Right kidney (tissue), 9 donors: ENCODE measurements around the gene CCKAR.
"Not testable (repeated sequence)": the region's sequence is repeated elsewhere in the genome, so short reads cannot be mapped to it uniquely, and the experiment has no call there.

Experiments
- DNase-seq: peaks from one replicate; pipeline ENCODE4 v3.0.0-alpha.2; 2016
- long read RNA-seq, 8 donors: transcript quantifications; one replicate each; lab custom pipeline, GENCODE V29; 2026

Gene CCKAR
- long read RNA-seq, donor 1 = 0 reads
- long read RNA-seq, donor 2 = 0 reads
- long read RNA-seq, donor 3 = 0 reads
- long read RNA-seq, donor 4 = 0 reads
- long read RNA-seq, donor 5 = 0 reads
- long read RNA-seq, donor 6 = 0 reads
- long read RNA-seq, donor 7 = 0 reads
- long read RNA-seq, donor 8 = 0 reads

DNA sequence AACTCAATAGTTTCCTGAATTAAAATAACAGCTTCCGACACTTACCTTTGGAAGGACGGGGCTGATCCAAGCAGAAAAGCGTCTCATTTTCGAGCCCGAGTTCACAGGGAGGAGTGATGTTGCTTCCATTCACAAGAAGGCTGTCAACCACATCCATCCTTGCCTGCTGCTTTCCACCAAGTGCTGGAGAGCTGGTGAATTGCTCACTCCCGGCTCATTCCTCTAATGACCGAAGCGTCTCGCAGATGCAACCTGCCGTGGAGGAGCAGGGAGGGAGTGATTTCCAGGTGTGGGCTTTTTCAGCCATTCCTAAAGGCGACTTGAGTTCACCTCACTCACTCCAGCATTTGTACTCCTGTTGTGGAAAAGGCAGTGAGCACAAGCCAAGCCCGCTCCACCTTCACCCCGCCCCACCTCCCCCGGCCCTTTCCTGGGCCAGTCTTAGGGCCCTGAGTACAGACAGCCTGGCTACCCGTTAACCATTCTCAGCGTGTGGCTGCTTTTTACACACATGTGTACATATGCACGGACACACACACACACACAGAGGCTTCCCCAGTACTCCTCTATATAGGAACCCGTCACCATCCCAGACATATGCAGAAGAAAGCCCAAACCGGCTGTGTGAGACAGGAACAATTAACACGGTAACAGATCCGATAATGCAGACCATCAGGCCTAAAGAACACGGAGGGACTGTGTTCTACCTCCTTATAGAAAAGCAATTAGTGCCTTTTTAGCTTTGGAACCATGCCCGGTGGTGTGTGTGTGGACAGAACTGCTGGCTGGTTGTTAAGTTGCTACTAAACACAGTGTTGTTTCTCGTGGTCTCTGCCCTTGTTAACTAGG, at the start of gene CCKAR:
Gene CCKAR, minus strand, starts transcription at position 374 of the 849 bp plus-strand sequence. Its CDS starts 217 bp downstream, at position 157.
- peak; percentile 21 for DNase-seq

DNA sequence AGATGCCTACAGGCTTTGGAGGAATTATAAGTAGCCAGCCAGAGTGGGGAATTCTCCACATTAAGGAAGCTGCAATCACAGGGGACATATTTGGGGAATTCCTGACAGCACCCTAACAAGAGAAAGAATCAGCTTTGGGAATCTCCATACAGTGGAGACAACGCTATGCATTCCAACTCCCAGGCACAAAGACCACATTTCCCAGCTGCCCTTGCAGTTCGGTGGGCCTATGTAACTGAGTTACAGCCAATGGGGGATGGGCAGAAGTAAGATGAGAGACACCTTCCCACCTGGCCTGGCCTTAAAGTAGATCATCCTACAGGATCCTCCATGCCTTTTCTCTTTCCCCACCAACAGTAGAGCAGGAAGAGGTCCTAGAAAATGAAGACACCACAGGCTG, 43.4 kb upstream of the CCKAR start:
- no peak for DNase-seq

GRCh38 chr4:26531491-26532116, 41.3 kb upstream of the CCKAR start:
- DNase-seq = no peak

GRCh38 chr4:26530099-26530498, 39.8 kb upstream of the CCKAR start:
- DNase-seq = no peak

DNA sequence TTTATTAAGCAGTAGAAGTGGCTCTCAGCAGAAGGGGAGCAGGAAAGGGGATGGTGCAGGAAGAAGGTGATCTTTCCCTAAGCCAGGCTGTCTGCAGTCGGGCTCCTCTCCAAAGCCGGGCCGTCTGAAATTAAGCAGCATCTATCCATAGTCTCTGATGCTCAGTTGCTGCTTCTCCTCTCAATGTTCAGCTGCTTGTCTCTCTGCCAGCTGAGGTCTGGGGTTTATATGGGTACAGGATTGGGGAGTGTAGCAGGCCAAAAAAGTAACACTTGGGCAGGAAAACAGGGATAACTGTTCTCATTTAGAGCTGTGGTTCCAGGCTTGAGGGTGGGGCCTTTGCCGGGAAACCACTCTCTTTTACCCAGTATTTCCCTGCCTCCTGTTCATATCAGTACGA, 39.2 kb upstream of the CCKAR start:
- DNase-seq = no peak

DNA sequence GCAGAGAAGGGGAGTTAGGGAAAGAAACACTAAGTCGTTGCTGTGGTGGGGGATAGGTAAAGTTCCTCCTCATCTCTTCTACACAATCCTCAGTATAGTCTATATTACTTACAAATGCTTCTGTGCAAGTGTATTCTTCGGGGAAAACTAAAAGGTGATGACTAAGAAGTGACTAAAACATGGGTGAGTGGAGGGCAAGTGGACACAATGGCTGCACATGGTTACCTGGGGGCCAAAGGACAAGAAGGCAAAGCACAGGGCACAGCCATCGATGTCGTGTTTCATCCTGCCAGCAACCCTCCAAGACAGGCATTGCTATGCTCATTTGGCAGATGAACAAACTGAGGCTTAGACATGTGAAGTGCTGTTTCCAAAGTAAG, 35.5 kb upstream of the CCKAR start:
- DNase-seq = no peak

GRCh38 chr4:26525136-26525770, 35.0 kb upstream of the CCKAR start:
- DNase-seq = no peak

DNA sequence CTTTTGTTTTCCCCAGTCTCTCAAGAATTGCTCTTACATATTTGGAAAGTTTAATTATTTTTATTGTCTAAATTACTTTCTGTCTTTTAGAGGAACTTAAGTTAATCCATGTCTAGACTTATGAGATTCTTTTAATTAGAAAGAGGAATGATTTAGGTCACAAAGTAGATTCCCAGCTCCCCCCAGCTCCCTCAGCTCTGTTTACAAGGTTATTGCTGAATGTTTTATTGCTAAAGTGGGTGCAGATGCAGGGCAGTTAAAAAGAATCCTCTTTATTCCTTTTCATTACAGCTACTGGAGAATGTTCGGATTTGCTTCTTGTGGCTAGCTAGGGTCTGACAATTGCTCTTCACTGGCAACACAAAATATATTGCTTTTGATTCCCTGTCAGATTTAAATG, 33.7 kb upstream of the CCKAR start:
- DNase-seq = no peak

GRCh38 chr4:26522478-26522877, 32.2 kb upstream of the CCKAR start:
- DNase-seq = no peak

GRCh38 chr4:26520728-26521450, 30.6 kb upstream of the CCKAR start:
- no peak for DNase-seq

DNA sequence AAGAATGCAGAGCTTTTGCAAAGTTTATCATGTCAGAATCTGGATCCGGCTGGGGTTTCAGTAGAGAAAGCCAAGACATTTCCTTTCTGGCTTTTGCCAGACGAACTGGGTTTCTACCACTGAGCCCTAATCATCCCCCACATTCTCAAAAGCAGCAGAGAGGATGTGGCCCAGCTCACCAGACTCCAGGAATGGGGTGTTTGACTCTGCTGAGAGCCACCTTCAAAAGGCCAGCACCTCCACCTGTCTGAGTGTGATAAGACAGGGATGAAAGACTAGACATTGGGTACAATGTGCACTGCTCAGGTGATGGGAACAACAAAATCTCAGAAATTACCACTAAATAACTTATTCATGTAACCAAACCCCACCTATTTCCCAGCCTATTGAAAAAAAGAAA, 25.7 kb upstream of the CCKAR start:
- no peak for DNase-seq

- DNase-seq = no peak
These were observed 20.2 kb upstream of the CCKAR start for GRCh38 chr4:26510334-26510964.

DNA sequence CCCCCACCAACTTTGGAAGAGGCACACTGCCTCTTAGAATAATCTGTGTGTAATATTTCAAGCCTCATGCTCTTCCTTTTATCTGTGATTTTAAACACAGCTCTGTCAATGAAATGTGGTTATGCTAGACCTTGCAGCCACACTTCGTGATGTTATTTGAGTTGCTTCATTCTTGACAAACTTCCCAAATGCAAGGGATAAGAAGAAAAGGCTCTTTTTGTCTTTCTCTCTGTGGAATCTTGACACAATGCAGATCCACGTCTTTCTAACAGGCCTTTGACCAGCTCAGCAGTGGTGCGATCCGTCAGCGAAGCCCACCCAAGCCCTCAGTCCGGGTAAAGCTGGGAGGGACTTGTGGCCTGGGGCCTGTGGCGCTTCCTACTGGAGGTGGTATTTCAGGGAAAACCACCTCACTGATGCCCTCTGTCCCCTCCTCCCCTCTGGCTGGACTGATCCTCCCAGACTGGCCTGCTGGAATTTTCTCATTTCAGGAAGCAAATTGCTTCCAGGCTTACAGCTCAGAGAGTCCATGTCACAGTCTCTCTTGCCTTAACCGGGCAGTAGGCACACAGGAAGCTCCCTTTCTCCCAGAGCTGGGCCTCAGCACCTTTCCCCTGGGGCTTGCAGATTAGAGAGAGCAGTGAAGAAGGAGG, 19.5 kb upstream of the CCKAR start:
- no peak for DNase-seq

DNA sequence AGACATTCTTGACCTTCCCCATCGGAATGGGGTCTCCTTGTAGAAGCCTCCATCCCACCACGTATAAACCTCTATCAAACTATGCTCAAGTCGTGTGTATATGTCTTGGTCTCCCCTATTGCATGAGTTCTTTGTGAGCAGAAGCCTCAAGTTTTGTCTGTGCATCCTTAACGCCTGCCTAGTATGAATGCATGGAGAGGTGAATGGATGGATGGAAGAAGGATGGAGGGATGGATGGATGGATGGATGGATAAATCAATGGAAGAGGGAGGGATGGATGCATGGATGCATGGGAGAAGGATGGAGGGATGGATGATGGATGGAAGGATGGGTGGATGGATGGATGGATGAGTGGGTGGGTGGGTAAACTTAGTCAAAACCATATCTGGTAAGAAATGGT, 17.0 kb upstream of the CCKAR start:
- no peak for DNase-seq

DNA sequence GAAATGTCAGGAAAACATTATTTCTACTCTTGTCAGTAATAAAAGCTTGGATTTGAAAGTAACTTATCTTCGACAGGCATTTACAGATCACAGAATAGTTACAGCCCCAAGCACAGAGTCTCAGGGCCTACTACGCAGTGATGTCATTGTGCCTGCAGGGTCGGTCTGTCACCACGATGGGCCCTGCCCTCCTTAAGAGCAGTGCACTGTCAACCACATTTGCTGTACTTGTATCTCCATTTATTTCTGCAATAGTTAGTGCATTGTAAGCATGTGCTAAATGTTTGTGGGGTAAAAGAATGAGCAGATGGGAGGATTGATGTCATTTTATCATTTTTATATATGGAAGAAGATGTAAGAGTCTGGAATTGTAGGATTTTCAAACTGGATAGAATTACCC, 13.6 kb upstream of the CCKAR start:
- DNase-seq = no peak

DNA sequence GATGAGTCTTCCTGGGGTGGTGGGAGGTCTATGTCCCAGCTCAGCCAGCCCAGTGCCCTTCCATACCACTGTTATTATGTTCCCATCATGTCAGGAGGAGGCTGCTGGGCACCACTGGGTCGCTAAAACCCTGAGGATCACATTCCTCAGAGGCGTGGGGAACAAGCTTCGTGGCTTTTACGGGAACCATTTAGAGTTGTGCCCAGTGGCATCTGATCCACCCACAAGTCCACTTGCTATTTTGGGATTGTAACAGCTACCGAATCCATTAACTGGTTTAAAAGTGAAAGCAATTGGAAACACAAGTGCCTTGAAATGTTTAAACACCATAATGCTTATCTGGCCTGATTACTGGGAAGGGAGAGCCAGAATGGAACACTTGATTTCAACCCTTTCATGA, 13.1 kb upstream of the CCKAR start:
- no peak for DNase-seq

- not testable (repeated sequence) for DNase-seq
These were observed 10.3 kb upstream of the CCKAR start for GRCh38 chr4:26500565-26500999.

DNA sequence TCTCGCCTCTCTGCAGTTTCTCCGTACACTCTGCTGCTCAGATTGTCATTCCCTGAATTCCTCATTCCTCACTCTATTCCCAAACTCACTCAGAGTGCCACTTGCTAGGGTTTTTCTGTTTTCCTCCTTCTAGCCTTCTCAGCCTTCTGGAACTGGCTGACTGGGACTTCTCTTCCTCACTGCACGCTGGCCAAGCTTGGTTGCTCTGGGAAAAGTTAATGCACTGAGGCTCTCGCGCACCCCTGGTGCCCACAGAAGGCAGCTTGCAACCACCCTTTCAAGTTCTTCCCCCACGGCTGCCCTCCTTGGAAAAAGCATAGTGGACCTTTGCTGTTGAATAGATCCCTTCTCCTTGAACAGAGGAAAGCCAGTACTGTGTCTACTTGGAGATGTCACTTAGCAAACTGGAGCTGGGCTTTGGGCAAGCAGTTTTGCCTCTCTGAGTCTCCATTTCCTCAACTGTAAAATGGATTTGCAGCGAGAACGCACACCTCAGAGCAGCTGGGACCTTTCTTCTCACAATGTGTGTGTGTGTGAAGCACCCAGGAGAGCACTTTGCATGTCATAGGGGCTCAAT, 6.0 kb upstream of the CCKAR start:
- no peak for DNase-seq

DNA sequence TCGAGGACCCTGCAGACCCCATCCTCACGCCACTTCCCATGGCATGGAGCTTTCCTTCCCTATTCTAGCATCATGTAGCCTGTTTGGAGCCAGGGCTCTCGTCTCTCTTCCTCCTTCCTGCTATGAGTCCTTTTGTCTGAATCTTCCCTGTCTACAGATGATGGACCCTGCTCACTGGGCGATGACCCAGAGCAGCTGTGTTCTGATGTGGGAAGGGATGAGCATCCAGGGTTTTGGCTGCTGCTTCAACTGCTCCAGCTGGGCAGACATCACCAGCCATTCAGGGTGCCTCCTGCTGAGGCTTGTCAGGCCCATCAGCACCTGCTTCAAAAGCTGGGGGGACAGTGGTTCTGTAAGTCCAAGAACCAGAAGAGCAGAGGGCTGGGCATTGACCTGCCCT, 3.2 kb upstream of the CCKAR start:
- DNase-seq = no peak

GRCh38 chr4:26491449-26492170, 1.3 kb upstream of the CCKAR start:
- DNase-seq = no peak

DNA sequence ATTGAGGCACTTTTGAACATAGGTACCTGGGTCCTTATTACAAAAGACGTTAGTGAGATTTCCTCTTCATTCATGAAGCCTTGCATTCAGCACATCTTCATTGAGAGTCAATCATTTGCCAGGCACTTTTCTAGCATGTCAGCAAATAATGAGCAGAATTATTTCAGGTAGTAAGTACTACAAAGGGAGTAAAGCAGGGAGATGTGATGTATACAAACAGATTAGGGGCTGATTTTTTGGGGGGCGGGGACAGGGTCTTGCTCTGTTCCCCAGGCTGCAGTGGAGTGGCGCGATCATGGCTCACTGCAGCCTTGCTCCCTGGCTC, 638 bp upstream of the CCKAR start:
- no peak for DNase-seq
